GM12878 (cell line): ENCODE results near the gene CD200R1. TPM values are rescaled to one million over a fixed set of nuclear protein-coding genes. Genes with fewer than 3 reads are reported as not detected.

Source experiments
- ATAC-seq: fragments of 200-7000 bp; cut with Tn5 transposase; 3 replicates; pipeline ENCODE4 v1.9.1; 2020; ENCODE audit warnings: mild to moderate bottlenecking, moderate library complexity
- BruUV-seq: library from RNA; stranded (reverse); fragments of 400-500 nt; replicated peaks from 2 replicates; lab custom pipeline; 2021; lab: Mats Ljungman, UMichigan
- CTCF ChIA-PET: fragments of 300-600 bp; sonication (Branson Sonifier 250); formaldehyde crosslinking; extraction: SDS; loops from one replicate; lab custom pipeline; 2021; ENCODE audit warnings: inconsistent platforms; lab: Yijun Ruan, JAX
- POLR2A ChIA-PET: fragments of 350-600 bp; formaldehyde crosslinking; extraction: SDS; loops from one replicate; lab custom pipeline; 2021; ENCODE audit warnings: inconsistent platforms; lab: Charles Lee
- RAD21 ChIA-PET: fragments of 300-600 bp; sonication (Branson Sonifier 250); formaldehyde crosslinking; loops from one replicate; lab custom pipeline; 2023; ENCODE audit warnings: antibody characterized with exemption; ENCODE audit not compliant: unreplicated experiment; lab: Charles Lee
- SMC1A ChIA-PET: fragments of 300-600 bp; sonication (Branson Sonifier 250); formaldehyde crosslinking; loops from one replicate; lab custom pipeline; 2023; ENCODE audit not compliant: unreplicated experiment, uncharacterized antibody; lab: Charles Lee
- DNase-seq: peaks from one replicate; pipeline ENCODE4 v3.0.0-alpha.2; 2011; ENCODE audit warnings: low read depth, low spot score
- FAIRE-seq: peaks from 3 replicates; lab custom pipeline; 2011; peaks lifted over from hg19 to GRCh38; lab: Jason Lieb, UNC
- H2AFZ ChIP-seq: 2 replicates; pipeline ENCODE4 v1.6.0; 2011; ENCODE audit warnings: low read depth, low read length, control low read depth; ENCODE audit not compliant: control insufficient read depth
- H3K27ac ChIP-seq: 2 replicates; pipeline ENCODE4 v1.5.1; 2011; ENCODE audit warnings: control low read depth; ENCODE audit not compliant: control insufficient read depth, insufficient read depth
- H3K27me3 ChIP-seq, 2 experiments: replicated peaks in 1 of 2; 2 replicates each; pipeline versions ENCODE4 v1.6.0 to v1.6.1; 2011; ENCODE audit warnings: low read length in 1 of 2; ENCODE audit not compliant: control insufficient read depth in 2 of 2, insufficient read depth in 2 of 2
- H3K36me3 ChIP-seq, 2 experiments: 2 replicates each; pipeline ENCODE4 v1.5.1; 2011; ENCODE audit warnings: low read length in 1 of 2; ENCODE audit not compliant: control insufficient read depth in 2 of 2, insufficient read depth in 2 of 2
- H3K4me1 ChIP-seq: 2 replicates; pipeline ENCODE4 v1.6.1; 2011; ENCODE audit warnings: mild to moderate bottlenecking, low read length, moderate library complexity, mixed read lengths; ENCODE audit not compliant: control insufficient read depth, insufficient read depth
- H3K4me2 ChIP-seq: 2 replicates; pipeline ENCODE4 v1.6.0; 2011; ENCODE audit warnings: control low read depth; ENCODE audit not compliant: control insufficient read depth, insufficient read depth
- H3K4me3 ChIP-seq: fragments of 200-600 bp; sonication (generic); 2 replicates; pipeline ENCODE4 v1.5.1; 2016
- H3K79me2 ChIP-seq: 2 replicates; pipeline ENCODE4 v1.6.0; 2011; ENCODE audit warnings: low read length; ENCODE audit not compliant: control insufficient read depth, insufficient read depth
- H3K9ac ChIP-seq: 2 replicates; pipeline ENCODE4 v1.8.0; 2011; ENCODE audit warnings: low read length, control low read depth, mixed read lengths; ENCODE audit not compliant: control insufficient read depth, insufficient read depth
- H3K9me3 ChIP-seq: replicated peaks from 3 replicates; pipeline ENCODE4 v1.5.1; 2011; ENCODE audit warnings: mild to moderate bottlenecking, low read length; ENCODE audit not compliant: control insufficient read depth, insufficient read depth
- H4K20me1 ChIP-seq: 2 replicates; pipeline ENCODE4 v1.6.0; 2011; ENCODE audit not compliant: control insufficient read depth, insufficient read depth
- BHLHE40 ChIP-seq, 2 experiments: fragments of 450-650 bp in 1 of 2; IDR thresholded peaks; 2 replicates each; pipeline ENCODE4 v1.6.1; 2011 to 2017; ENCODE audit warnings: low read depth in 2 of 2, borderline replicate concordance in 1 of 2, improper control_type of control experiment in 1 of 2, low read length in 1 of 2, mild to moderate bottlenecking in 1 of 2
- BMI1 ChIP-seq: fragments of 450-650 bp; IDR thresholded peaks from 2 replicates; pipeline ENCODE4 v1.6.1; 2016; ENCODE audit warnings: mild to moderate bottlenecking, moderate library complexity, borderline replicate concordance
- EGR1 ChIP-seq, 2 experiments: IDR thresholded peaks; 1 replicate in 1 of 2; 2 replicates in 1 of 2; pipeline ENCODE4 v1.6.1; 2011 to 2012; ENCODE audit warnings: low read depth in 2 of 2, low read length in 2 of 2, borderline replicate concordance in 1 of 2, mild to moderate bottlenecking in 1 of 2, moderate library complexity in 1 of 2
- HDGF ChIP-seq: fragments of 450-650 bp; IDR thresholded peaks from 2 replicates; pipeline ENCODE4 v1.6.1; 2016; ENCODE audit warnings: antibody characterized with exemption
- MXI1 ChIP-seq: fragments of 150-350 bp; IDR thresholded peaks from 2 replicates; pipeline ENCODE4 v1.6.1; 2011; ENCODE audit warnings: low read depth, mild to moderate bottlenecking, inconsistent platforms, low read length, improper control_type of control experiment
- MYB ChIP-seq: fragments of 150-350 bp; IDR thresholded peaks from 2 replicates; pipeline ENCODE4 v1.6.1; 2014; ENCODE audit warnings: mild to moderate bottlenecking, low read depth, low read length, borderline replicate concordance
- NR2F1 ChIP-seq: fragments of 450-650 bp; conservative IDR thresholded peaks from 2 replicates; pipeline ENCODE4 v1.6.1; 2017; ENCODE audit warnings: mild to moderate bottlenecking
- PML ChIP-seq: IDR thresholded peaks from 2 replicates; pipeline ENCODE4 v1.6.1; 2012; ENCODE audit warnings: low read length, inconsistent platforms
- POU2F2 ChIP-seq: IDR thresholded peaks from 3 replicates; pipeline ENCODE4 v1.6.1; 2011; ENCODE audit warnings: low read depth, mild to moderate bottlenecking, low read length, borderline replicate concordance
- RAD21 ChIP-seq: IDR thresholded peaks from 2 replicates; pipeline ENCODE4 v1.6.1; 2011; ENCODE audit warnings: mild to moderate bottlenecking, low read depth, low read length, moderate library complexity; ENCODE audit not compliant: insufficient read depth
- RUNX3 ChIP-seq: IDR thresholded peaks from 2 replicates; pipeline ENCODE4 v1.6.1; 2012; ENCODE audit warnings: low read length, inconsistent platforms
- SIN3A ChIP-seq: IDR thresholded peaks from 2 replicates; pipeline ENCODE4 v1.6.1; 2012; ENCODE audit warnings: low read depth, low read length, improper control_type of control experiment
- SMC3 ChIP-seq: IDR thresholded peaks from 2 replicates; pipeline ENCODE4 v1.6.1; 2011; ENCODE audit warnings: low read length, improper control_type of control experiment, borderline replicate concordance
- ZNF24 ChIP-seq: fragments of 450-650 bp; IDR thresholded peaks from 2 replicates; pipeline ENCODE4 v1.6.1; 2017; ENCODE audit warnings: antibody characterized with exemption, mild to moderate bottlenecking
- WGBS: methylation state at CpG from one replicate; pipeline ENCODE4 v1.1.6; 2016; ENCODE audit warnings: low lambda C conversion rate; ENCODE audit not compliant: insufficient replicate concordance, insufficient coverage; ENCODE audit errors: missing lambda C conversion rate; 5-methylcytosine and 5-hydroxymethylcytosine counted together
- in situ Hi-C: fragments of 300-500 bp; cut with MboI; formaldehyde crosslinking; loops from 9 replicates; pipeline ENCODE4 v1.14.3; 2018; ENCODE audit warnings: mixed read lengths
- intact Hi-C: fragments of 100-400 bp; cut with micrococcal nuclease; formaldehyde crosslinking; loops from one replicate; pipeline ENCODE4 v1.14.2; 2022; ENCODE audit not compliant: unreplicated experiment
- polyA plus RNA-seq, 11 experiments: library from polyadenylated mRNA; depleted of rRNA in 4 of 11; unstranded in 6 of 11; stranded (reverse) in 5 of 11; fragments of >200 nt; fragmentation: Nextera tagmentation in 4 of 11; fragmentation: Illumina TruSeq in 1 of 11; extraction: Ambion mirVana in 4 of 11; extraction: Trizol in 1 of 11; gene quantifications; 1 replicate in 1 of 11; 2 replicates in 10 of 11; pipeline versions ENCODE4 v1.2.1 to v1.2.3, GENCODE V29; 2011 to 2016; ENCODE audit warnings: inconsistent platforms in 2 of 11, missing spikeins in 2 of 11, low read depth in 1 of 11
- total RNA-seq, 4 experiments: library from RNA; depleted of rRNA in 3 of 4; stranded (reverse); fragments of >200 nt in 3 of 4; fragmentation: Illumina TruSeq in 1 of 4; extraction: Trizol in 1 of 4; gene quantifications; 2 replicates each; pipeline versions ENCODE4 v1.2.1 to v1.2.3, GENCODE V29; 2013 to 2021
- TF ChIP-seq, protein P1 (sequence below): fragments of 450-650 bp; IDR thresholded peaks from 2 replicates; pipeline ENCODE4 v1.6.1; 2017; ENCODE audit warnings: mild to moderate bottlenecking, low read depth, inconsistent platforms; ENCODE audit not compliant: poor library complexity, severe bottlenecking
- TF ChIP-seq, protein P2 (sequence below): IDR thresholded peaks from 2 replicates; pipeline ENCODE4 v1.6.1; 2011; ENCODE audit warnings: mild to moderate bottlenecking, low read depth, low read length, moderate library complexity; ENCODE audit not compliant: insufficient replicate concordance

Gene CD200R1
- total and polyA plus RNA-seq, 10 of the 15 experiments (the other 5 are each of a cell fraction or from before 2014, with no cell fraction given), result 0.15 to 1.1 (median 0.88) TPM

DNA sequence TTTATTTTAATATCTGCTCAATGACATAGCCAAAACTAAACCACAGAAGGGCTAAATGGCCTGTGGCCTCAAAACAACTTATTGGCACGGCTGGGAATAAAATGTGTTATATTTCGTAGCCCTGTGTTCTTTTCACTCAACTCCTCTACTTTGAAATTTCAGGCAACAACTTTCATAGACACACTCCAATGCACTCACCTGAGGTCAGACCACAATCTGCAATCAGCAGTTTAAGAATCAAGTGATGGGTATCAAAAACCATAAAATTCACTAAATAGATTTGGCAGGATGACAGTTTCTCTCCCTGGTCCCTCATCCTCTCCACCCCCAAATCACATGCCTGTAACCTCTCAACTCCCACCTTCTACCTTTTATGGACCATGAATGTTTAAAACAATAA lies 2.0 kb upstream of the CD200R1 start:
- H3K36me3 ChIP-seq, result no peaks in the 10 kb centered on the region
- no peaks in the 10 kb centered on the region for H3K9me3 ChIP-seq
- no peak for DNase-seq
- POLR2A ChIA-PET, result no interaction called here
- FAIRE-seq, result no peak
- H3K9ac ChIP-seq, result no peak overlapping the region
- no peaks in the 10 kb centered on the region for H3K27me3 ChIP-seq
- H3K79me2 ChIP-seq, result 0 out of 2 replicates have a peak, but pooled peaks cover 2% of the 10 kb centered on the region
- no peak overlapping the region for H3K4me3 ChIP-seq
- H3K4me2 ChIP-seq, result no peak overlapping the region
- RAD21 ChIA-PET, result no interaction called here
- TF ChIP-seq, protein P1, sequence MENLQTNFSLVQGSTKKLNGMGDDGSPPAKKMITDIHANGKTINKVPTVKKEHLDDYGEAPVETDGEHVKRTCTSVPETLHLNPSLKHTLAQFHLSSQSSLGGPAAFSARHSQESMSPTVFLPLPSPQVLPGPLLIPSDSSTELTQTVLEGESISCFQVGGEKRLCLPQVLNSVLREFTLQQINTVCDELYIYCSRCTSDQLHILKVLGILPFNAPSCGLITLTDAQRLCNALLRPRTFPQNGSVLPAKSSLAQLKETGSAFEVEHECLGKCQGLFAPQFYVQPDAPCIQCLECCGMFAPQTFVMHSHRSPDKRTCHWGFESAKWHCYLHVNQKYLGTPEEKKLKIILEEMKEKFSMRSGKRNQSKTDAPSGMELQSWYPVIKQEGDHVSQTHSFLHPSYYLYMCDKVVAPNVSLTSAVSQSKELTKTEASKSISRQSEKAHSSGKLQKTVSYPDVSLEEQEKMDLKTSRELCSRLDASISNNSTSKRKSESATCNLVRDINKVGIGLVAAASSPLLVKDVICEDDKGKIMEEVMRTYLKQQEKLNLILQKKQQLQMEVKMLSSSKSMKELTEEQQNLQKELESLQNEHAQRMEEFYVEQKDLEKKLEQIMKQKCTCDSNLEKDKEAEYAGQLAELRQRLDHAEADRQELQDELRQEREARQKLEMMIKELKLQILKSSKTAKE, result no peak
- no peak for TF ChIP-seq PML
- TF ChIP-seq, protein P2, sequence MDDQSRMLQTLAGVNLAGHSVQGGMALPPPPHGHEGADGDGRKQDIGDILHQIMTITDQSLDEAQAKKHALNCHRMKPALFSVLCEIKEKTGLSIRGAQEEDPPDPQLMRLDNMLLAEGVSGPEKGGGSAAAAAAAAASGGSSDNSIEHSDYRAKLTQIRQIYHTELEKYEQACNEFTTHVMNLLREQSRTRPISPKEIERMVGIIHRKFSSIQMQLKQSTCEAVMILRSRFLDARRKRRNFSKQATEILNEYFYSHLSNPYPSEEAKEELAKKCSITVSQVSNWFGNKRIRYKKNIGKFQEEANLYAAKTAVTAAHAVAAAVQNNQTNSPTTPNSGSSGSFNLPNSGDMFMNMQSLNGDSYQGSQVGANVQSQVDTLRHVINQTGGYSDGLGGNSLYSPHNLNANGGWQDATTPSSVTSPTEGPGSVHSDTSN, result no peak
- no peak for TF ChIP-seq RAD21
- no peak for TF ChIP-seq BMI1
- TF ChIP-seq MYB, result no peak
- peak; percentile 63 for TF ChIP-seq RUNX3
- TF ChIP-seq MXI1, result no peak
- no peak for TF ChIP-seq HDGF
- no peak for TF ChIP-seq SMC3
- TF ChIP-seq NR2F1, result peak; percentile 67; the same call in 1 of the 2 replicates
- no peak for TF ChIP-seq EGR1 (IDR thresholded peaks at IDR 0.05; ENCODE audit: borderline replicate concordance in 1 of 2, low read depth in 2 of 2, low read length in 2 of 2)
- TF ChIP-seq SIN3A, result no peak
- TF ChIP-seq POU2F2, result no peak
- peak; percentile 57 to 62; a peak in 3 of 4 replicates for TF ChIP-seq BHLHE40 (IDR thresholded peaks at IDR 0.05; ENCODE audit: borderline replicate concordance in 1 of 2, low read depth in 2 of 2, low read length in 1 of 2)
- no peak for TF ChIP-seq ZNF24
- TF ChIP-seq, all 136 proteins: peak for 3
- ChIA-PET SMC1A (interaction anchor here (0.6 to 6.8 kb wide), 8 partner anchors 10 to 334 kb away, joined by 3 to 89 read pairs (median 4); partner anchors contain the start of gene GTPBP8), CTCF (interaction anchor here (0.9 to 3.4 kb wide), 4 partner anchors 16 to 243 kb away, joined by 3 to 33 read pairs (median 4); no protein-coding TSS in a partner anchor)
- ATAC-seq, result no peak
- Histone ChIP-seq H3K4me1 (peaks cover 31% of the 10 kb centered on the region), H3K27ac (no peak overlapping the region), H4K20me1 (no peaks in the 10 kb centered on the region), H2AFZ (no peak overlapping the region)
- WGBS, result 40% methylated on average over 2 of the region's 2 CpGs
- intact Hi-C loops (loop anchor here (5.0 to 10.0 kb wide), 3 partner anchors 395 to 862 kb away; partner anchors contain the start of gene SLC9C1), in situ Hi-C loops (loop anchor here (5.0 kb wide), 2 partner anchors 240 to 335 kb away; partner anchors contain the start of gene CCDC80)
- BruUV-seq, result no TSS peak
